Measurements from ENCODE around the gene ANGPTL4.
A peak's percentile ranks its signal among the peaks of the same experiment; 100 is the strongest.

The ANGPTL4 gene

GRCh38 chr19:8358948-8359347, 5.0 kb upstream of the ANGPTL4 start:
- TF ChIP-seq CTCF (IDR thresholded peaks at IDR 0.05; ENCODE audit: insufficient read depth, low read depth, low read length, missing control alignments), result no peak
- DNase-seq (ENCODE audit: low read depth), result no peak

GRCh38 chr19:8360196-8360595, 3.8 kb upstream of the ANGPTL4 start:
- no peak for TF ChIP-seq CTCF (IDR thresholded peaks at IDR 0.05; ENCODE audit: insufficient read depth, low read depth, low read length, missing control alignments)
- H3K4me3 ChIP-seq (ENCODE audit: low read length), result no peak overlapping the region
- DNase-seq (ENCODE audit: low read depth), result no peak

More at GRCh38 chr19:8358948-8359347, 5.0 kb upstream of the ANGPTL4 start:
- H3K4me3 ChIP-seq (ENCODE audit: low read length), result no peak overlapping the region

- peak; percentile 100 for DNase-seq (ENCODE audit: low read depth)
- H3K4me3 ChIP-seq (ENCODE audit: low read length), result no peak overlapping the region
- no peak for TF ChIP-seq CTCF (IDR thresholded peaks at IDR 0.05; ENCODE audit: insufficient read depth, low read depth, low read length, missing control alignments)
These were observed 1.8 kb upstream of the ANGPTL4 start for GRCh38 chr19:8361921-8362793.

GRCh38 chr19:8366121-8366581, 2.2 kb downstream of the ANGPTL4 start:
- no peak overlapping the region for H3K4me3 ChIP-seq (ENCODE audit: low read length)
- no peak for DNase-seq (ENCODE audit: low read depth)
- TF ChIP-seq CTCF (IDR thresholded peaks at IDR 0.05; ENCODE audit: insufficient read depth, low read depth, low read length, missing control alignments), result no peak

GRCh38 chr19:8366961-8367326, 3.0 kb downstream of the ANGPTL4 start:
- no peak for DNase-seq (ENCODE audit: low read depth)
- H3K4me3 ChIP-seq (ENCODE audit: low read length), result no peak overlapping the region
- no peak for TF ChIP-seq CTCF (IDR thresholded peaks at IDR 0.05; ENCODE audit: insufficient read depth, low read depth, low read length, missing control alignments)

- DNase-seq (ENCODE audit: low read depth), result peak; percentile 95
- TF ChIP-seq CTCF (IDR thresholded peaks at IDR 0.05; ENCODE audit: insufficient read depth, low read depth, low read length, missing control alignments), result no peak
These were observed 3.5 kb downstream of the ANGPTL4 start for GRCh38 chr19:8367327-8368001.

More at GRCh38 chr19:8367327-8368001, 3.5 kb downstream of the ANGPTL4 start:
- no peak overlapping the region for H3K4me3 ChIP-seq (ENCODE audit: low read length)
